Liver (tissue), 9 donors: ENCODE results near the gene ICAM5. TPM values are rescaled to one million over a fixed set of nuclear protein-coding genes. Genes with fewer than 3 reads are reported as not detected.

Source experiments
- DNase-seq: peaks from one replicate; pipeline ENCODE4 v3.0.0-alpha.2; 2017; ENCODE audit warnings: low spot score
- H3K27ac ChIP-seq, 2 donors: one replicate each; pipeline ENCODE4 v1.7.0; 2013; ENCODE audit warnings: inconsistent platforms in 2 of 2, low read length in 2 of 2, control low read depth in 1 of 2, low read depth in 1 of 2, mild to moderate bottlenecking in 1 of 2
- H3K27me3 ChIP-seq, 4 donors: one replicate each; pipeline versions ENCODE4 v1.6.1 to v1.7.0; 2013; ENCODE audit warnings: low read length in 3 of 4, inconsistent platforms in 1 of 4, mild to moderate bottlenecking in 1 of 4, moderate library complexity in 1 of 4; ENCODE audit not compliant: control insufficient read depth in 4 of 4, insufficient read depth in 4 of 4
- H3K36me3 ChIP-seq, 4 donors: one replicate each; pipeline versions ENCODE4 v1.6.1 to v1.7.0; 2013; ENCODE audit warnings: low read length in 3 of 4, mild to moderate bottlenecking in 3 of 4, low read depth in 1 of 4, moderate library complexity in 1 of 4; ENCODE audit not compliant: control insufficient read depth in 4 of 4, insufficient read depth in 3 of 4
- H3K4me1 ChIP-seq, 4 donors: one replicate each; pipeline versions ENCODE4 v1.6.1 to v1.7.0; 2013; ENCODE audit warnings: low read length in 3 of 4, mild to moderate bottlenecking in 3 of 4, moderate library complexity in 1 of 4; ENCODE audit not compliant: control insufficient read depth in 4 of 4, insufficient read depth in 4 of 4
- H3K4me3 ChIP-seq, 3 donors: one replicate each; pipeline versions ENCODE4 v1.6.1 to v1.7.0; 2013; ENCODE audit warnings: low read length in 3 of 3, control low read depth in 1 of 3, low read depth in 1 of 3, mild to moderate bottlenecking in 1 of 3
- H3K9ac ChIP-seq, 2 donors: one replicate each; pipeline ENCODE4 v1.7.0; 2013; ENCODE audit warnings: low read length in 2 of 2, mild to moderate bottlenecking in 2 of 2, moderate library complexity in 2 of 2, control low read depth in 1 of 2, low read depth in 1 of 2
- H3K9me3 ChIP-seq, 4 donors: one replicate each; pipeline versions ENCODE4 v1.6.1 to v1.7.0; 2013; ENCODE audit warnings: low read length in 3 of 4; ENCODE audit not compliant: control insufficient read depth in 4 of 4
- ATF3 ChIP-seq: IDR thresholded peaks from 2 replicates; pipeline ENCODE4 v1.6.1; 2016; ENCODE audit warnings: antibody characterized with exemption
- FOXA1 ChIP-seq: IDR thresholded peaks from 2 replicates; pipeline ENCODE4 v1.6.1; 2016; ENCODE audit warnings: antibody characterized with exemption
- FOXA2 ChIP-seq: IDR thresholded peaks from 2 replicates; pipeline ENCODE4 v1.6.1; 2016; ENCODE audit warnings: antibody characterized with exemption
- GABPA ChIP-seq, 2 donors: IDR thresholded peaks in 1 of 2; conservative IDR thresholded peaks in 1 of 2; 2 replicates each; pipeline ENCODE4 v1.6.1; 2016; ENCODE audit warnings: antibody characterized with exemption in 2 of 2, mild to moderate bottlenecking in 1 of 2, moderate library complexity in 1 of 2
- HNF4A ChIP-seq, 2 donors: conservative IDR thresholded peaks; 2 replicates each; pipeline ENCODE4 v1.6.1; 2016; ENCODE audit warnings: antibody characterized with exemption in 2 of 2, mild to moderate bottlenecking in 2 of 2
- HNF4G ChIP-seq: IDR thresholded peaks from 2 replicates; pipeline ENCODE4 v1.6.1; 2016; ENCODE audit warnings: antibody characterized with exemption
- JUND ChIP-seq, 2 donors: IDR thresholded peaks; 2 replicates each; pipeline ENCODE4 v1.6.1; 2016; ENCODE audit warnings: antibody characterized with exemption in 2 of 2
- RAD21 ChIP-seq, 2 donors: IDR thresholded peaks; 2 replicates each; pipeline ENCODE4 v1.6.1; 2016; ENCODE audit warnings: antibody characterized with exemption in 2 of 2, mild to moderate bottlenecking in 2 of 2
- RXRA ChIP-seq, 2 donors: IDR thresholded peaks; 2 replicates each; pipeline ENCODE4 v1.6.1; 2017 to 2018; ENCODE audit warnings: antibody characterized with exemption in 2 of 2, mild to moderate bottlenecking in 1 of 2
- SP1 ChIP-seq: IDR thresholded peaks from 2 replicates; pipeline ENCODE4 v1.6.1; 2018; ENCODE audit warnings: antibody characterized with exemption, mild to moderate bottlenecking
- TAF1 ChIP-seq: conservative IDR thresholded peaks from 2 replicates; pipeline ENCODE4 v1.6.1; 2016; ENCODE audit warnings: antibody characterized with exemption, mild to moderate bottlenecking
- YY1 ChIP-seq: IDR thresholded peaks from 2 replicates; pipeline ENCODE4 v1.6.1; 2016; ENCODE audit warnings: antibody characterized with exemption, mild to moderate bottlenecking
- WGBS: extraction: QIAGEN DNeasy Blood & Tissue Kit; methylation state at CpG from one replicate; pipeline ENCODE4 v1.1.7; 2013; 5-methylcytosine and 5-hydroxymethylcytosine counted together
- polyA plus RNA-seq, 2 donors: library from polyadenylated mRNA; stranded (reverse) in 1 of 2; unstranded in 1 of 2; fragments of 200-250 nt in 1 of 2; fragments of >200 nt in 1 of 2; fragmentation: Nextera tagmentation in 1 of 2; extraction: Ambion mirVana in 1 of 2; gene quantifications; one replicate each; pipeline versions ENCODE4 v1.2.1 to v1.2.3, GENCODE V29; 2013 to 2015
- total RNA-seq, 2 donors: library from RNA; depleted of rRNA; stranded (reverse); fragments of >200 nt; gene quantifications; one replicate each; pipeline ENCODE4 v1.2.3, GENCODE V29; 2014
- TF ChIP-seq, protein P1 (sequence below): IDR thresholded peaks from 2 replicates; pipeline ENCODE4 v1.6.1; 2016; ENCODE audit warnings: antibody characterized with exemption, mild to moderate bottlenecking
- TF ChIP-seq, protein P2 (sequence below): IDR thresholded peaks from 2 replicates; pipeline ENCODE4 v1.6.1; 2016; ENCODE audit warnings: antibody characterized with exemption
- TF ChIP-seq, protein P3 (sequence below): fragments of 150-350 bp; IDR thresholded peaks from 2 replicates; pipeline ENCODE4 v1.5.1; 2017; ENCODE audit warnings: improper control_type of control experiment, low read depth, low read length; ENCODE audit not compliant: missing input control
- TF ChIP-seq, protein P4 (sequence below): IDR thresholded peaks from 2 replicates; pipeline ENCODE4 v1.6.1; 2016; ENCODE audit warnings: antibody characterized with exemption
- donor health status: healthy.
- donor health status: healthy.
- donor health status: healthy.
- donor health status: healthy.
- donor health status: healthy.

Gene ICAM5
- total and polyA plus RNA-seq, 4 donors = 0.02 to 2.5 (median 1.0) TPM; not detected in 1

- Histone ChIP-seq H3K9me3 (no peaks in the 10 kb centered on the region), H3K27ac (no peak overlapping the region), H3K4me1 (peaks cover 3 to 17% (median 9%) of the 10 kb centered on the region in 4 donors), H3K9ac (no peak overlapping the region), H3K36me3 (peaks cover 19 to 56% (median 31%) of the 10 kb centered on the region in 4 donors), H3K4me3 (no peak overlapping the region), H3K27me3 (no peaks in the 10 kb centered on the region)
- 90% methylated on average over 13 of the region's 13 CpGs for WGBS
- DNase-seq = no peak
- TF ChIP-seq TAF1 = no peak
Measured at GRCh38 chr19:10318807-10319682, 29.3 kb downstream of the ICAM5 start.

DNA sequence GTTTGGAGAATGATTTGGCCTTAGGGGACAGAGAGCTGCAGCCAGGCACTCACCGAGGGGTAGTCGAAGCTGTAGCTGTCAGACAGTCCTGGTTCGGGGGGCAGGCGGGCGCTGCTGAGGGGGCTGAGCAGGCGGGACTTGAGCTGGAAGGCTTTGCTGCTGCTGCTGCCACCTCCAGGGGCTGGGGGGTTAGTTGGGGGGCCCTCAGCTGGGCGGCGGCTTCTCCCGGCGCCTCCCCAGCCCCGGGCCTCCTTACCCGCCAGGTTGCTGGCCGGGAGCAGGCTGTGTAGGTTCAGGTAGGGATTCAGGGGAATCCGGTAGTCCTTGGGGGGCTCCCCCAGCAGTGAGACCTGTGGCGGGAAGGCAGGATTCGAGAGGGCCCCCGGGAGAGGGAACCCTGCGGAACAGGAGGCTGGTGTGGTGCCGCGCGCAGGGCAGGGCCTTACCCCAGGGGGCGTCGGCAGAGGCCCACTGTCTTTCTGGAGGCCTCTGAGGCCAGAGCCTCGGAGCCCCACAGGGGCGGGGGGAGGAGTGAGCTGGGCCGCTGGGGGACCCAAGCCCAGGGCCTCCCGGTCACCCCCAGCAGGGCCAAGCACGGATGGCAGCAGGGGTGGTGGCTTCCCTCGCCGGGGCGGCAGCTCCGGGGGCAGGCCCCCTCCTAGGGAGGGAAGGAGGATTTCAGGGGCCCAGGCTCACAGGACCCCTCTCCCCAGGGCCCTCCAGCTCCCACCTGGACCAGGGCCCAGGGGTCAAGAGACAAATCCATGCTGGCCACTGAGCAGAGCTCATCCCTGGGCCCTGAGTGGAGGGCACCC lies 31.1 kb downstream of the ICAM5 start:
- no peak overlapping the region for H3K9ac ChIP-seq
- no peak overlapping the region for H3K27ac ChIP-seq
- no peak overlapping the region for H3K4me3 ChIP-seq
- TF ChIP-seq, protein P1, sequence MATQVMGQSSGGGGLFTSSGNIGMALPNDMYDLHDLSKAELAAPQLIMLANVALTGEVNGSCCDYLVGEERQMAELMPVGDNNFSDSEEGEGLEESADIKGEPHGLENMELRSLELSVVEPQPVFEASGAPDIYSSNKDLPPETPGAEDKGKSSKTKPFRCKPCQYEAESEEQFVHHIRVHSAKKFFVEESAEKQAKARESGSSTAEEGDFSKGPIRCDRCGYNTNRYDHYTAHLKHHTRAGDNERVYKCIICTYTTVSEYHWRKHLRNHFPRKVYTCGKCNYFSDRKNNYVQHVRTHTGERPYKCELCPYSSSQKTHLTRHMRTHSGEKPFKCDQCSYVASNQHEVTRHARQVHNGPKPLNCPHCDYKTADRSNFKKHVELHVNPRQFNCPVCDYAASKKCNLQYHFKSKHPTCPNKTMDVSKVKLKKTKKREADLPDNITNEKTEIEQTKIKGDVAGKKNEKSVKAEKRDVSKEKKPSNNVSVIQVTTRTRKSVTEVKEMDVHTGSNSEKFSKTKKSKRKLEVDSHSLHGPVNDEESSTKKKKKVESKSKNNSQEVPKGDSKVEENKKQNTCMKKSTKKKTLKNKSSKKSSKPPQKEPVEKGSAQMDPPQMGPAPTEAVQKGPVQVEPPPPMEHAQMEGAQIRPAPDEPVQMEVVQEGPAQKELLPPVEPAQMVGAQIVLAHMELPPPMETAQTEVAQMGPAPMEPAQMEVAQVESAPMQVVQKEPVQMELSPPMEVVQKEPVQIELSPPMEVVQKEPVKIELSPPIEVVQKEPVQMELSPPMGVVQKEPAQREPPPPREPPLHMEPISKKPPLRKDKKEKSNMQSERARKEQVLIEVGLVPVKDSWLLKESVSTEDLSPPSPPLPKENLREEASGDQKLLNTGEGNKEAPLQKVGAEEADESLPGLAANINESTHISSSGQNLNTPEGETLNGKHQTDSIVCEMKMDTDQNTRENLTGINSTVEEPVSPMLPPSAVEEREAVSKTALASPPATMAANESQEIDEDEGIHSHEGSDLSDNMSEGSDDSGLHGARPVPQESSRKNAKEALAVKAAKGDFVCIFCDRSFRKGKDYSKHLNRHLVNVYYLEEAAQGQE = no peak
- TF ChIP-seq RAD21 (IDR thresholded peaks at IDR 0.05) (no peak), YY1 (no peak), HNF4G (no peak), GABPA (IDR thresholded peaks at IDR 0.05 in 1 of 2, conservative IDR thresholded peaks at IDR 0.05 in 1 of 2) (no peak), SP1 (no peak), FOXA1 (no peak), ATF3 (no peak), FOXA2 (no peak), HNF4A (conservative IDR thresholded peaks at IDR 0.05) (no peak), RXRA (IDR thresholded peaks at IDR 0.05) (no peak), JUND (IDR thresholded peaks at IDR 0.05) (no peak), TAF1 (no peak)
- TF ChIP-seq, protein P2, sequence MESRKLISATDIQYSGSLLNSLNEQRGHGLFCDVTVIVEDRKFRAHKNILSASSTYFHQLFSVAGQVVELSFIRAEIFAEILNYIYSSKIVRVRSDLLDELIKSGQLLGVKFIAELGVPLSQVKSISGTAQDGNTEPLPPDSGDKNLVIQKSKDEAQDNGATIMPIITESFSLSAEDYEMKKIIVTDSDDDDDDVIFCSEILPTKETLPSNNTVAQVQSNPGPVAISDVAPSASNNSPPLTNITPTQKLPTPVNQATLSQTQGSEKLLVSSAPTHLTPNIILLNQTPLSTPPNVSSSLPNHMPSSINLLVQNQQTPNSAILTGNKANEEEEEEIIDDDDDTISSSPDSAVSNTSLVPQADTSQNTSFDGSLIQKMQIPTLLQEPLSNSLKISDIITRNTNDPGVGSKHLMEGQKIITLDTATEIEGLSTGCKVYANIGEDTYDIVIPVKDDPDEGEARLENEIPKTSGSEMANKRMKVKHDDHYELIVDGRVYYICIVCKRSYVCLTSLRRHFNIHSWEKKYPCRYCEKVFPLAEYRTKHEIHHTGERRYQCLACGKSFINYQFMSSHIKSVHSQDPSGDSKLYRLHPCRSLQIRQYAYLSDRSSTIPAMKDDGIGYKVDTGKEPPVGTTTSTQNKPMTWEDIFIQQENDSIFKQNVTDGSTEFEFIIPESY = no peak
- TF ChIP-seq, protein P3, sequence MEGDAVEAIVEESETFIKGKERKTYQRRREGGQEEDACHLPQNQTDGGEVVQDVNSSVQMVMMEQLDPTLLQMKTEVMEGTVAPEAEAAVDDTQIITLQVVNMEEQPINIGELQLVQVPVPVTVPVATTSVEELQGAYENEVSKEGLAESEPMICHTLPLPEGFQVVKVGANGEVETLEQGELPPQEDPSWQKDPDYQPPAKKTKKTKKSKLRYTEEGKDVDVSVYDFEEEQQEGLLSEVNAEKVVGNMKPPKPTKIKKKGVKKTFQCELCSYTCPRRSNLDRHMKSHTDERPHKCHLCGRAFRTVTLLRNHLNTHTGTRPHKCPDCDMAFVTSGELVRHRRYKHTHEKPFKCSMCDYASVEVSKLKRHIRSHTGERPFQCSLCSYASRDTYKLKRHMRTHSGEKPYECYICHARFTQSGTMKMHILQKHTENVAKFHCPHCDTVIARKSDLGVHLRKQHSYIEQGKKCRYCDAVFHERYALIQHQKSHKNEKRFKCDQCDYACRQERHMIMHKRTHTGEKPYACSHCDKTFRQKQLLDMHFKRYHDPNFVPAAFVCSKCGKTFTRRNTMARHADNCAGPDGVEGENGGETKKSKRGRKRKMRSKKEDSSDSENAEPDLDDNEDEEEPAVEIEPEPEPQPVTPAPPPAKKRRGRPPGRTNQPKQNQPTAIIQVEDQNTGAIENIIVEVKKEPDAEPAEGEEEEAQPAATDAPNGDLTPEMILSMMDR = no peak
- TF ChIP-seq, protein P4, sequence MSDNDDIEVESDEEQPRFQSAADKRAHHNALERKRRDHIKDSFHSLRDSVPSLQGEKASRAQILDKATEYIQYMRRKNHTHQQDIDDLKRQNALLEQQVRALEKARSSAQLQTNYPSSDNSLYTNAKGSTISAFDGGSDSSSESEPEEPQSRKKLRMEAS = no peak
- DNase-seq = no peak
- 95% methylated on average over 32 of the region's 32 CpGs for WGBS
- H3K36me3 ChIP-seq = peaks cover 19 to 68% (median 38%) of the 10 kb centered on the region in 4 donors
- H3K4me1 ChIP-seq = peaks cover 0 to 8% (median 4%) of the 10 kb centered on the region in 4 donors
- no peaks in the 10 kb centered on the region for H3K9me3 ChIP-seq
- H3K27me3 ChIP-seq = no peaks in the 10 kb centered on the region
